Measurements from ENCODE around the gene FAM3C.

FAM3C gene

GRCh38 chr7:121371367-121371766, 24.7 kb downstream of the FAM3C start:
- TF ChIP-seq CTCF (IDR thresholded peaks at IDR 0.05; ENCODE audit: control insufficient read depth, extremely low read depth, insufficient read depth), result no peak
- no peak for DNase-seq (ENCODE audit: low read depth)
- no peak overlapping the region for H3K4me3 ChIP-seq (ENCODE audit: low read depth, low read length)

GRCh38 chr7:121369462-121369861, 26.6 kb downstream of the FAM3C start:
- no peak for TF ChIP-seq CTCF (IDR thresholded peaks at IDR 0.05; ENCODE audit: control insufficient read depth, extremely low read depth, insufficient read depth)
- DNase-seq (ENCODE audit: low read depth), result no peak
- no peak overlapping the region for H3K4me3 ChIP-seq (ENCODE audit: low read depth, low read length)

GRCh38 chr7:121366852-121367431, 29.2 kb downstream of the FAM3C start:
- H3K4me3 ChIP-seq (ENCODE audit: low read depth, low read length), result no peak overlapping the region
- no peak for DNase-seq (ENCODE audit: low read depth)
- TF ChIP-seq CTCF (IDR thresholded peaks at IDR 0.05; ENCODE audit: control insufficient read depth, extremely low read depth, insufficient read depth), result peak; percentile 70

GRCh38 chr7:121360564-121360963, 35.5 kb downstream of the FAM3C start:
- no peak overlapping the region for H3K4me3 ChIP-seq (ENCODE audit: low read depth, low read length)
- no peak for DNase-seq (ENCODE audit: low read depth)
- TF ChIP-seq CTCF (IDR thresholded peaks at IDR 0.05; ENCODE audit: control insufficient read depth, extremely low read depth, insufficient read depth), result no peak

DNA sequence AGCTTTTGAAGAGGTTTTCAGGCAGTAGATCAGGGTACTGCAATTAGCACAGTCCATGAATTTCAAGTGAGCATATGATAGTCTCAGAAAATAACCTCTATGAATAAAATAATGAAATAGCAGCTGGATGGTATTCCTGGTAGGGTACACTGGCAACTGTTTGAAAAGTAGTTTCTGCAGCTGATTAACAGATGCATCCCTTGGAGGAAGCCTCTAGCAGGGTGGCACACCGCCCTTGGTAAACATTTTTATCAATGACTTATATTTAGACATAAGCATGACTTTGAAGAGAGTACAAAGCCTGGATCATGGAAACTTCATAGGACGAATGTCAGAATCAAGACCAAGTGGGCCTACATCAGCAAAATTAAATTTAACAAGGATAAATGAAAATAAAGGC, 40.5 kb downstream of the FAM3C start:
- TF ChIP-seq CTCF (IDR thresholded peaks at IDR 0.05; ENCODE audit: control insufficient read depth, extremely low read depth, insufficient read depth), result no peak
- no peak for DNase-seq (ENCODE audit: low read depth)
- H3K4me3 ChIP-seq (ENCODE audit: low read depth, low read length), result no peak overlapping the region

GRCh38 chr7:121352323-121352722, 43.8 kb downstream of the FAM3C start:
- no peak for DNase-seq (ENCODE audit: low read depth)
- H3K4me3 ChIP-seq (ENCODE audit: low read depth, low read length), result no peak overlapping the region
- TF ChIP-seq CTCF (IDR thresholded peaks at IDR 0.05; ENCODE audit: control insufficient read depth, extremely low read depth, insufficient read depth), result no peak

GRCh38 chr7:121351682-121352081, 44.4 kb downstream of the FAM3C start:
- H3K4me3 ChIP-seq (ENCODE audit: low read depth, low read length), result no peak overlapping the region
- no peak for DNase-seq (ENCODE audit: low read depth)
- TF ChIP-seq CTCF (IDR thresholded peaks at IDR 0.05; ENCODE audit: control insufficient read depth, extremely low read depth, insufficient read depth), result no peak
